Mesenchymal stem cell (in vitro differentiated cells and primary cell): ENCODE data around the gene STX17.

Source experiments
- DNase-seq: peaks from one replicate; pipeline ENCODE4 v3.0.0-alpha.2; 2013
- H2AFZ ChIP-seq: one replicate; pipeline ENCODE4 v1.6.1; 2013; ENCODE audit warnings: low read depth, mild to moderate bottlenecking, control low read depth, inconsistent platforms, low read length, moderate library complexity
- H2AK5ac ChIP-seq: 2 replicates; pipeline ENCODE4 v1.6.1; 2013; ENCODE audit warnings: low read length, moderate library complexity, mild to moderate bottlenecking, inconsistent platforms; ENCODE audit not compliant: severe bottlenecking
- H2BK120ac ChIP-seq: one replicate; pipeline ENCODE4 v1.6.1; 2013; ENCODE audit warnings: low read depth, mild to moderate bottlenecking, inconsistent platforms, low read length, moderate library complexity
- H2BK12ac ChIP-seq, 2 experiments: one replicate each; pipeline ENCODE4 v1.6.1; 2013; ENCODE audit warnings: inconsistent platforms in 2 of 2, low read length in 2 of 2, mild to moderate bottlenecking in 2 of 2, moderate library complexity in 2 of 2, control low read depth in 1 of 2
- H2BK15ac ChIP-seq: one replicate; pipeline ENCODE4 v1.6.1; 2013; ENCODE audit warnings: mild to moderate bottlenecking, low read depth, inconsistent platforms; ENCODE audit not compliant: poor library complexity, severe bottlenecking
- H2BK5ac ChIP-seq: 2 replicates; pipeline ENCODE4 v1.6.1; 2013; ENCODE audit warnings: low read depth, mild to moderate bottlenecking, low read length, control low read depth, inconsistent platforms; ENCODE audit not compliant: poor library complexity, severe bottlenecking
- H3K14ac ChIP-seq, 2 experiments: one replicate each; pipeline ENCODE4 v1.6.1; 2013; ENCODE audit warnings: inconsistent platforms in 2 of 2, low read length in 2 of 2, control low read depth in 1 of 2, mild to moderate bottlenecking in 1 of 2, moderate library complexity in 1 of 2
- H3K18ac ChIP-seq, 2 experiments: one replicate each; pipeline ENCODE4 v1.6.1; 2013; ENCODE audit warnings: inconsistent platforms in 2 of 2, low read length in 2 of 2, control low read depth in 1 of 2, low read depth in 1 of 2, mild to moderate bottlenecking in 1 of 2
- H3K23ac ChIP-seq, 2 experiments: one replicate each; pipeline ENCODE4 v1.6.1; 2013; ENCODE audit warnings: inconsistent platforms in 2 of 2, low read length in 2 of 2, mild to moderate bottlenecking in 2 of 2, moderate library complexity in 2 of 2, control low read depth in 1 of 2
- H3K27ac ChIP-seq: 2 replicates; pipeline ENCODE4 v1.5.1; 2013; ENCODE audit warnings: mild to moderate bottlenecking, moderate library complexity, low read length, control low read depth, inconsistent platforms; ENCODE audit not compliant: poor library complexity, severe bottlenecking
- H3K27me3 ChIP-seq, 2 experiments: 2 replicates each; pipeline versions ENCODE4 v1.6.1 to v1.7.0; 2013; ENCODE audit warnings: low read length in 2 of 2, mild to moderate bottlenecking in 2 of 2, moderate library complexity in 2 of 2, control low read depth in 1 of 2, inconsistent platforms in 1 of 2; ENCODE audit not compliant: control insufficient read depth in 1 of 2, insufficient read depth in 1 of 2
- H3K36me3 ChIP-seq, 2 experiments: 2 replicates each; pipeline versions ENCODE4 v1.6.1 to v1.7.0; 2013; ENCODE audit warnings: low read length in 2 of 2, control low read depth in 1 of 2, inconsistent platforms in 1 of 2, low read depth in 1 of 2, mild to moderate bottlenecking in 1 of 2; ENCODE audit not compliant: insufficient read depth in 2 of 2, control insufficient read depth in 1 of 2
- H3K4ac ChIP-seq, 2 experiments: one replicate each; pipeline ENCODE4 v1.6.1; 2013; ENCODE audit warnings: inconsistent platforms in 2 of 2, low read length in 2 of 2, mild to moderate bottlenecking in 2 of 2, moderate library complexity in 2 of 2, control low read depth in 1 of 2, low read depth in 1 of 2
- H3K4me1 ChIP-seq: 2 replicates; pipeline ENCODE4 v1.6.1; 2013; ENCODE audit warnings: low read depth, low read length, control low read depth; ENCODE audit not compliant: control insufficient read depth, insufficient read depth
- H3K4me2 ChIP-seq: 2 replicates; pipeline ENCODE4 v1.6.1; 2013; ENCODE audit warnings: low read length, mild to moderate bottlenecking, inconsistent platforms; ENCODE audit not compliant: poor library complexity, severe bottlenecking
- H3K4me3 ChIP-seq, 2 experiments: 2 replicates each; pipeline versions ENCODE4 v1.5.1 to v1.7.0; 2013; ENCODE audit warnings: low read length in 2 of 2, mild to moderate bottlenecking in 2 of 2, control low read depth in 1 of 2, low read depth in 1 of 2; ENCODE audit not compliant: insufficient read depth in 1 of 2
- H3K79me1 ChIP-seq: replicated peaks from 2 replicates; pipeline ENCODE4 v1.6.1; 2013; ENCODE audit warnings: mild to moderate bottlenecking, control low read depth, low read length, inconsistent platforms; ENCODE audit not compliant: poor library complexity, severe bottlenecking
- H3K9ac ChIP-seq: 2 replicates; pipeline ENCODE4 v1.7.0; 2013; ENCODE audit warnings: mild to moderate bottlenecking, low read length, moderate library complexity
- H3K9me3 ChIP-seq: 2 replicates; pipeline ENCODE4 v1.7.0; 2013; ENCODE audit warnings: mild to moderate bottlenecking, low read length; ENCODE audit not compliant: control insufficient read depth
- H4K8ac ChIP-seq: one replicate; pipeline ENCODE4 v1.6.1; 2013; ENCODE audit warnings: inconsistent platforms, mild to moderate bottlenecking, low read length, moderate library complexity
- H4K91ac ChIP-seq: one replicate; pipeline ENCODE4 v1.6.1; 2013; ENCODE audit warnings: mild to moderate bottlenecking, low read length, inconsistent platforms
- WGBS: methylation state at CpG from one replicate; pipeline ENCODE4 v1.1.7; 2013; ENCODE audit warnings: mixed read lengths; 5-methylcytosine and 5-hydroxymethylcytosine counted together

STX17 gene

GRCh38 chr9:100011062-100011681 is 104.7 kb downstream of the STX17 start:
- Histone ChIP-seq H3K79me1 (peaks cover 6% of the 10 kb centered on the region), H3K4me2 (no peak overlapping the region), H3K4me3 (no peak overlapping the region), H3K9me3 (peaks cover 8% of the 10 kb centered on the region), H2BK12ac (no peak overlapping the region), H3K4me1 (no peaks in the 10 kb centered on the region), H3K27ac (no peak overlapping the region), H3K18ac (no peak overlapping the region), H2BK15ac (no peak overlapping the region), H4K91ac (no peak overlapping the region), H2AK5ac (no peak overlapping the region), H2BK120ac (no peak overlapping the region), H3K36me3 (peaks cover 9 to 43% of the 10 kb centered on the region in 2 experiments), H3K4ac (no peak overlapping the region), H3K9ac (no peak overlapping the region), H2AFZ (no peak overlapping the region), H3K27me3 (no peaks in the 10 kb centered on the region), H2BK5ac (no peak overlapping the region), H4K8ac (no peak overlapping the region), H3K14ac (no peak overlapping the region), H3K23ac (no peak overlapping the region)
- no CpG with 5 or more reads among the region's 1 CpG for WGBS
- peak; percentile 28 for DNase-seq

- no peak overlapping the region for H4K8ac ChIP-seq
- H2AK5ac ChIP-seq, result no peak overlapping the region
- H3K9ac ChIP-seq, result no peak overlapping the region
- no peak overlapping the region for H2AFZ ChIP-seq
- no peak overlapping the region for H3K14ac ChIP-seq
- H3K9me3 ChIP-seq, result peaks cover 8% of the 10 kb centered on the region
- H3K36me3 ChIP-seq, result peaks cover 9 to 45% of the 10 kb centered on the region in 2 experiments
- H2BK5ac ChIP-seq, result no peak overlapping the region
- H3K79me1 ChIP-seq, result peaks cover 6% of the 10 kb centered on the region
- H2BK15ac ChIP-seq, result no peak overlapping the region
- H3K27ac ChIP-seq, result no peak overlapping the region
- no peak overlapping the region for H3K4me2 ChIP-seq
- H3K4ac ChIP-seq, result no peak overlapping the region
- H2BK12ac ChIP-seq, result no peak overlapping the region
- no peak overlapping the region for H2BK120ac ChIP-seq
- H4K91ac ChIP-seq, result no peak overlapping the region
- H3K18ac ChIP-seq, result no peak overlapping the region
- DNase-seq, result no peak
- no peak overlapping the region for H3K4me3 ChIP-seq
- no peaks in the 10 kb centered on the region for H3K27me3 ChIP-seq
- H3K4me1 ChIP-seq, result no peaks in the 10 kb centered on the region
- H3K23ac ChIP-seq, result no peak overlapping the region
Measured at GRCh38 chr9:100012279-100012678, 105.8 kb downstream of the STX17 start.

- no peak overlapping the region for H2AFZ ChIP-seq
- H3K79me1 ChIP-seq, result peaks cover 7% of the 10 kb centered on the region
- H3K9me3 ChIP-seq, result peaks cover 8% of the 10 kb centered on the region
- H2BK120ac ChIP-seq, result no peak overlapping the region
- no peak overlapping the region for H3K23ac ChIP-seq
- H3K36me3 ChIP-seq, result peaks cover 9 to 55% of the 10 kb centered on the region in 2 experiments
- H3K9ac ChIP-seq, result no peak overlapping the region
- no peaks in the 10 kb centered on the region for H3K4me1 ChIP-seq
- no peak overlapping the region for H3K27ac ChIP-seq
- H3K4me2 ChIP-seq, result no peak overlapping the region
- no peak for DNase-seq
- no peak overlapping the region for H2BK12ac ChIP-seq
- H2AK5ac ChIP-seq, result no peak overlapping the region
- H3K4ac ChIP-seq, result no peak overlapping the region
- H2BK5ac ChIP-seq, result no peak overlapping the region
- H3K4me3 ChIP-seq, result no peak overlapping the region
- H3K14ac ChIP-seq, result no peak overlapping the region
- H3K27me3 ChIP-seq, result no peaks in the 10 kb centered on the region
- WGBS, result no CpG with 5 or more reads among the region's 2 CpGs
- no peak overlapping the region for H4K91ac ChIP-seq
- H4K8ac ChIP-seq, result no peak overlapping the region
- no peak overlapping the region for H3K18ac ChIP-seq
- no peak overlapping the region for H2BK15ac ChIP-seq
Measured at GRCh38 chr9:100013573-100013972, 107.1 kb downstream of the STX17 start.

- H2BK120ac ChIP-seq, result no peak overlapping the region
- H3K9me3 ChIP-seq, result peaks cover 8% of the 10 kb centered on the region
- H3K27me3 ChIP-seq, result no peaks in the 10 kb centered on the region
- no peak overlapping the region for H3K4me2 ChIP-seq
- no peak overlapping the region for H3K23ac ChIP-seq
- H2AK5ac ChIP-seq, result no peak overlapping the region
- H2BK15ac ChIP-seq, result no peak overlapping the region
- H2BK5ac ChIP-seq, result no peak overlapping the region
- H3K4me1 ChIP-seq, result no peaks in the 10 kb centered on the region
- no peak overlapping the region for H3K9ac ChIP-seq
- DNase-seq, result no peak
- no peak overlapping the region for H4K8ac ChIP-seq
- H4K91ac ChIP-seq, result no peak overlapping the region
- H3K4ac ChIP-seq, result no peak overlapping the region
- no peak overlapping the region for H3K14ac ChIP-seq
- H3K18ac ChIP-seq, result no peak overlapping the region
- no peak overlapping the region for H3K27ac ChIP-seq
- no peak overlapping the region for H3K4me3 ChIP-seq
- peaks cover 11 to 68% of the 10 kb centered on the region in 2 experiments for H3K36me3 ChIP-seq
- H2BK12ac ChIP-seq, result no peak overlapping the region
- peaks cover 6% of the 10 kb centered on the region for H3K79me1 ChIP-seq
- no peak overlapping the region for H2AFZ ChIP-seq
Measured at GRCh38 chr9:100014846-100015245, 108.4 kb downstream of the STX17 start.
